Hepatocyte (in vitro differentiated cells): ENCODE measurements around the gene CHD9. TPM values are rescaled to one million over a fixed set of nuclear protein-coding genes. Genes with fewer than 3 reads are reported as not detected.
"Not testable (repeated sequence)": the region's sequence is repeated elsewhere in the genome, so short reads cannot be mapped to it uniquely, and the experiment has no call there.

Experiments
- DNase-seq: peaks from one replicate; pipeline ENCODE4 v3.0.0-alpha.2; 2016; ENCODE audit warnings: low spot score
- H2AFZ ChIP-seq: fragments of 200-600 bp; sonication (generic); 2 replicates; pipeline ENCODE4 v1.6.0; 2016; ENCODE audit warnings: antibody characterized with exemption, mild to moderate bottlenecking
- H3K27ac ChIP-seq: fragments of 200-600 bp; sonication (generic); 2 replicates; pipeline ENCODE4 v1.5.1; 2016; ENCODE audit warnings: mild to moderate bottlenecking
- H3K27me3 ChIP-seq: fragments of 200-600 bp; sonication (generic); 2 replicates; pipeline ENCODE4 v1.6.1; 2016
- H3K36me3 ChIP-seq: fragments of 200-600 bp; sonication (generic); replicated peaks from 2 replicates; pipeline ENCODE4 v1.5.1; 2016; ENCODE audit warnings: low read depth; ENCODE audit not compliant: insufficient read depth
- H3K4me1 ChIP-seq: fragments of 200-600 bp; sonication (generic); 2 replicates; pipeline ENCODE4 v1.5.1; 2016; ENCODE audit warnings: mild to moderate bottlenecking, moderate library complexity; ENCODE audit not compliant: insufficient read depth
- H3K4me2 ChIP-seq: fragments of 200-600 bp; sonication (generic); 2 replicates; pipeline ENCODE4 v1.6.0; 2016
- H3K4me3 ChIP-seq: fragments of 200-600 bp; sonication (generic); 2 replicates; pipeline ENCODE4 v1.5.1; 2016; ENCODE audit warnings: mild to moderate bottlenecking
- H3K79me2 ChIP-seq: fragments of 200-600 bp; sonication (generic); 2 replicates; pipeline ENCODE4 v1.6.0; 2017; ENCODE audit warnings: mild to moderate bottlenecking
- H3K9me2 ChIP-seq: fragments of 200-600 bp; sonication (generic); replicated peaks from 2 replicates; pipeline ENCODE4 v1.6.0; 2017; ENCODE audit warnings: mild to moderate bottlenecking; ENCODE audit not compliant: insufficient read depth
- H3K9me3 ChIP-seq: fragments of 200-600 bp; sonication (generic); 2 replicates; pipeline ENCODE4 v1.5.1; 2016; ENCODE audit warnings: low read depth, mild to moderate bottlenecking
- H4K20me1 ChIP-seq: fragments of 200-600 bp; sonication (generic); 2 replicates; pipeline ENCODE4 v1.6.0; 2016; ENCODE audit warnings: mild to moderate bottlenecking; ENCODE audit not compliant: insufficient read depth, poor library complexity, severe bottlenecking
- EZH2 ChIP-seq: fragments of 200-600 bp; sonication (generic); IDR thresholded peaks from 2 replicates; pipeline ENCODE4 v1.6.1; 2016; ENCODE audit warnings: antibody characterized with exemption, mild to moderate bottlenecking, borderline replicate concordance
- EZH2phosphoT487 ChIP-seq: fragments of 200-600 bp; sonication (generic); IDR thresholded peaks from one replicate; pipeline ENCODE4 v1.6.1; 2018; ENCODE audit warnings: antibody characterized with exemption, mild to moderate bottlenecking, low read depth, moderate library complexity; ENCODE audit not compliant: unreplicated experiment, severe bottlenecking
- WGBS: methylation state at CpG from one replicate; pipeline ENCODE4 v1.1.6; 2016; ENCODE audit warnings: low lambda C conversion rate; ENCODE audit errors: missing lambda C conversion rate; 5-methylcytosine and 5-hydroxymethylcytosine counted together
- polyA plus RNA-seq: library from polyadenylated mRNA; unstranded; fragments of >200 nt; fragmentation: Nextera tagmentation; extraction: Ambion mirVana; gene quantifications from 2 replicates; pipeline ENCODE4 v1.2.1, GENCODE V29; 2016
- total RNA-seq: library from RNA; depleted of rRNA; stranded (reverse); fragments of >200 nt; gene quantifications from 2 replicates; pipeline ENCODE4 v1.2.3, GENCODE V29; 2014
- TF ChIP-seq, protein P1 (sequence below): fragments of 200-600 bp; sonication (generic); IDR thresholded peaks from 2 replicates; pipeline ENCODE4 v1.5.1; 2016; ENCODE audit warnings: antibody characterized with exemption, mild to moderate bottlenecking; ENCODE audit not compliant: poor library complexity

CHD9 gene
- total and polyA plus RNA-seq, 2 experiments from 2014 or later, result 54.9 to 68.2 TPM

DNA sequence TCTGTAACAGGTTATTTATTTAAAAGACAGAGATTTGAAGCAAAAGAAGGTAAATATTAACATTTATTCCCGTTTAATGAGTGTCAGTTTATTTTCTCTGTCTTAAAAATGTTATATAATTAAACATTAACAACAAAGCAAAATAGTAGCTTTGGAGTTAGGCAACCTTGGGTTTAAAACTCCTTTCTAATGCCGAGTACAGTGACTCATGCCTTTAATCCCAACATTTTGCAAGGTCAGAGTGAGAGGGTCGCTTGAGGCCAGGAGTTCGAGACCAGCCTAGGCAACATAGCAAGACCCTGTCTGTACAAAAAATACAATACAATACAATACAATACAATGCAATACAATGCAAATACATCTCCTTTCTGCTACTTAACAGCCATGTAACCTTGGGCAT lies 128.7 kb downstream of the CHD9 start:
- TF ChIP-seq, protein P1, sequence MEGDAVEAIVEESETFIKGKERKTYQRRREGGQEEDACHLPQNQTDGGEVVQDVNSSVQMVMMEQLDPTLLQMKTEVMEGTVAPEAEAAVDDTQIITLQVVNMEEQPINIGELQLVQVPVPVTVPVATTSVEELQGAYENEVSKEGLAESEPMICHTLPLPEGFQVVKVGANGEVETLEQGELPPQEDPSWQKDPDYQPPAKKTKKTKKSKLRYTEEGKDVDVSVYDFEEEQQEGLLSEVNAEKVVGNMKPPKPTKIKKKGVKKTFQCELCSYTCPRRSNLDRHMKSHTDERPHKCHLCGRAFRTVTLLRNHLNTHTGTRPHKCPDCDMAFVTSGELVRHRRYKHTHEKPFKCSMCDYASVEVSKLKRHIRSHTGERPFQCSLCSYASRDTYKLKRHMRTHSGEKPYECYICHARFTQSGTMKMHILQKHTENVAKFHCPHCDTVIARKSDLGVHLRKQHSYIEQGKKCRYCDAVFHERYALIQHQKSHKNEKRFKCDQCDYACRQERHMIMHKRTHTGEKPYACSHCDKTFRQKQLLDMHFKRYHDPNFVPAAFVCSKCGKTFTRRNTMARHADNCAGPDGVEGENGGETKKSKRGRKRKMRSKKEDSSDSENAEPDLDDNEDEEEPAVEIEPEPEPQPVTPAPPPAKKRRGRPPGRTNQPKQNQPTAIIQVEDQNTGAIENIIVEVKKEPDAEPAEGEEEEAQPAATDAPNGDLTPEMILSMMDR, result no peak
- TF ChIP-seq EZH2phosphoT487, result no peak
- TF ChIP-seq EZH2, result no peak
- 73% methylated on average over 4 of the region's 4 CpGs for WGBS
- Histone ChIP-seq H3K79me2 (peaks cover 44% of the 10 kb centered on the region), H3K4me1 (no peaks in the 10 kb centered on the region), H4K20me1 (no peaks in the 10 kb centered on the region), H3K27ac (no peak overlapping the region), H3K4me2 (no peak overlapping the region), H2AFZ (no peak overlapping the region), H3K4me3 (no peak overlapping the region), H3K9me2 (no peaks in the 10 kb centered on the region), H3K36me3 (no peaks in the 10 kb centered on the region), H3K27me3 (no peaks in the 10 kb centered on the region), H3K9me3 (no peaks in the 10 kb centered on the region)
- no peak for DNase-seq

DNA sequence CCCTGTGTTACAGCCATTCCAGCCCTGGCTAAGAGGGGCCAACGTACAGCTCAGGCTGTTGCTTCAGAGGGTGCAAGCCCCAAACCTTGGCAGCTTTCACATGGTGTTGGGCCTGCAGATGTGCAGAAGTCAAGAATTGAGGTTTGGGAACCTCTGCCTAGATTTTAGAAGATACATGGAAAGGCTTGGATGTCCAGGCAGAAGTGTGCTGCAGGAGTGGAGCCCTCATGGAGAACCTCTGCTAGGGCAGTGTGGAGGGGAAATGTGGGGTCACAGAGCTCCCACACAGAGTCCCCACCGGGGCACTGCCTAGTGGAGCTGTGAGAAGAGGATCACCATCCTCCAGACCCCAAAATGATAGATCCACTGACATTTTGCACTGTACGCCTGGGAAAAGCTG lies 130.9 kb downstream of the CHD9 start:
- not testable (repeated sequence) for H3K4me1 ChIP-seq, H3K36me3 ChIP-seq, H3K4me2 ChIP-seq, H3K27ac ChIP-seq, H3K4me3 ChIP-seq, H2AFZ ChIP-seq, H3K27me3 ChIP-seq, DNase-seq, H4K20me1 ChIP-seq, H3K9me3 ChIP-seq, H3K9me2 ChIP-seq
- peaks cover 46% of the 10 kb centered on the region for H3K79me2 ChIP-seq
- 97% methylated on average over 3 of the region's 3 CpGs for WGBS

DNA sequence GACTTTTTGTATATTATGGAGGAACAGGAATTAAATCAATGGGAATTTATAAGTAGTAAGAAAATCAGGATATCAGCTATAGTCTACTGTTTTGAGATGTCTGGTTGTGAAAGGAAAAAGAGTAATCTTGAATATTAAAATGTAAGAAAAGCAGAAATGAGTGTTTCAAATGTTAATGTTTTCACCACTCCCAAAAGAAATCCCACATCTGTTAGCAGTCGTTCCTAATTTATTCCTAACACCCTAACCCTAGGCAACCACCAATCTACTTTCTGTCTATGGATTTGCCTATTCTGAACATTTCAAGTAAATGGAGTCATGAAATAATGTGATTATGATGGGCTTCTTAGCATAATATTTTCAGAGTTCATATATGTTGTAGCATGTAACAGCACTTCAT lies 133.0 kb downstream of the CHD9 start:
- no peak overlapping the region for H2AFZ ChIP-seq
- 93% methylated on average over 1 of the region's 1 CpG for WGBS
- TF ChIP-seq, protein P1, result no peak
- TF ChIP-seq EZH2phosphoT487, result no peak
- TF ChIP-seq EZH2, result no peak
- no peak overlapping the region for H3K4me2 ChIP-seq
- H3K9me2 ChIP-seq, result no peaks in the 10 kb centered on the region
- H3K9me3 ChIP-seq, result no peaks in the 10 kb centered on the region
- no peak overlapping the region for H3K27ac ChIP-seq
- H4K20me1 ChIP-seq, result no peaks in the 10 kb centered on the region
- peaks cover 55% of the 10 kb centered on the region for H3K79me2 ChIP-seq
- H3K36me3 ChIP-seq, result no peaks in the 10 kb centered on the region
- no peaks in the 10 kb centered on the region for H3K27me3 ChIP-seq
- DNase-seq, result no peak
- H3K4me1 ChIP-seq, result no peaks in the 10 kb centered on the region
- H3K4me3 ChIP-seq, result no peak overlapping the region

DNA sequence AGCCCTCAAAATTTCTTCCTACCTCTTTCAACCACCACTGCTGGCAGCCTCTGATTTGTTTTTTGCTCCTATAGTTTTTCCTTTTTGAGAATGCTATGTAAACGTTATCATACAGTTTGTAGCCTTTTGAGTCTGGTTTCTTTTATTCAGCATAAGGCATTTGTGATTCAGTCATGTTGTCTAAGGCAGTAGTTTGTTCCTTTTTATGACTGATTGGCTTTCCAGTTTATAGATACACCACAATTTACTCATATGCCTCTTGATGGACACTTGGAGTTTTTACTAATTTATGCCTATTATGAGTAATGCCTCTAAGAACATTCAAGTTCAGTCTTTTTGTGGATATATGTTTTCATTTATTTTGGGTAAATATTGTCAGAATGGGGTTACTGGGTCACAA lies 136.6 kb downstream of the CHD9 start:
- no peak overlapping the region for H3K27ac ChIP-seq
- DNase-seq, result no peak
- H3K4me3 ChIP-seq, result no peak overlapping the region
- H3K79me2 ChIP-seq, result peaks cover 64% of the 10 kb centered on the region
- no peak overlapping the region for H2AFZ ChIP-seq
- no peak overlapping the region for H3K4me2 ChIP-seq
- no peaks in the 10 kb centered on the region for H3K9me3 ChIP-seq
- no peaks in the 10 kb centered on the region for H3K36me3 ChIP-seq
- H4K20me1 ChIP-seq, result no peaks in the 10 kb centered on the region
- no peaks in the 10 kb centered on the region for H3K27me3 ChIP-seq
- 69% methylated on average over 1 of the region's 1 CpG for WGBS
- no peak for TF ChIP-seq EZH2
- TF ChIP-seq EZH2phosphoT487, result no peak
- TF ChIP-seq, protein P1, result no peak
- no peaks in the 10 kb centered on the region for H3K9me2 ChIP-seq
- no peaks in the 10 kb centered on the region for H3K4me1 ChIP-seq
